HUES64 (cell line): ENCODE measurements around the gene ATP9A.
"Not testable (repeated sequence)": the region's sequence is repeated elsewhere in the genome, so short reads cannot be mapped to it uniquely, and the experiment has no call there.

Source experiments
- H3K27ac ChIP-seq: 2 replicates; pipeline ENCODE4 v1.7.0; 2013; ENCODE audit warnings: low read depth, low read length, inconsistent platforms
- H3K27me3 ChIP-seq: 2 replicates; pipeline ENCODE4 v1.6.1; 2013; ENCODE audit warnings: mild to moderate bottlenecking, low read length; ENCODE audit not compliant: insufficient read depth
- H3K36me3 ChIP-seq: 2 replicates; pipeline ENCODE4 v1.6.1; 2013; ENCODE audit warnings: mild to moderate bottlenecking, low read length; ENCODE audit not compliant: insufficient read depth
- H3K4me1 ChIP-seq: 2 replicates; pipeline ENCODE4 v1.6.1; 2013; ENCODE audit warnings: mild to moderate bottlenecking, low read length, moderate library complexity; ENCODE audit not compliant: insufficient read depth
- H3K4me3 ChIP-seq: 2 replicates; pipeline ENCODE4 v1.5.1; 2013; ENCODE audit warnings: mild to moderate bottlenecking, low read length, moderate library complexity
- H3K9ac ChIP-seq: 2 replicates; pipeline ENCODE4 v1.6.1; 2013; ENCODE audit warnings: mild to moderate bottlenecking, low read depth, low read length
- H3K9me3 ChIP-seq: 2 replicates; pipeline ENCODE4 v1.6.1; 2013; ENCODE audit warnings: low read depth, low read length; ENCODE audit not compliant: insufficient read depth
- WGBS: fragments of 150-250, 120-280 bp; methylation state at CpG from one replicate; pipeline ENCODE4 v1.1.7; 2013; ENCODE audit warnings: missing lambda C conversion rate; 5-methylcytosine and 5-hydroxymethylcytosine counted together

The ATP9A gene

DNA sequence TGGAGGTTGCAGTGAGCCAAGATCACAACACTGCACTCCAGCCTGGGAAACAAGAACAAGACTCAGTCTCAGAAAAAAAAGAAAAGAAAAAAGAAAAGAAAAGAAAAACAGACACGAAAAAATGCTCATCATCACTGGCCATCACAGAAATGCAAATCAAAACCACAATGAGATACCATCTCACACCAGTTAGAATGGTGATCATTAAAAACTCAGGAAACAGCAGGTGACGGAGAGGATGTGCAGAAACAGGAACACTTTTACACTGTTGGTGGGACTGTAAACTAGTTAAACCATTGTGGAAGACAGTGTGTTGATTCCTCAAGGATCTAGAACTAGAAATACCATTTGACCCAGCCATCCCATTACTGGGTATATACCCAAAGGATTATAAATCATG lies 82.7 kb downstream of the ATP9A start:
- not testable (repeated sequence) for H3K27me3 ChIP-seq, H3K4me1 ChIP-seq, H3K9me3 ChIP-seq, H3K27ac ChIP-seq, H3K4me3 ChIP-seq, H3K36me3 ChIP-seq, H3K9ac ChIP-seq
- 93% methylated on average over 2 of the region's 2 CpGs for WGBS

GRCh38 chr20:51680067-51680749 lies 88.0 kb downstream of the ATP9A start:
- H3K9ac ChIP-seq = no peak overlapping the region
- no peak overlapping the region for H3K27ac ChIP-seq
- H3K4me3 ChIP-seq = no peak overlapping the region
- 0 out of 2 replicates have a peak, but pooled peaks cover 5% of the 10 kb centered on the region for H3K4me1 ChIP-seq
- no peaks in the 10 kb centered on the region for H3K27me3 ChIP-seq
- no peaks in the 10 kb centered on the region for H3K9me3 ChIP-seq
- no peaks in the 10 kb centered on the region for H3K36me3 ChIP-seq
- whole genome bisulfite sequencing = 93% methylated on average over 10 of the region's 10 CpGs

DNA sequence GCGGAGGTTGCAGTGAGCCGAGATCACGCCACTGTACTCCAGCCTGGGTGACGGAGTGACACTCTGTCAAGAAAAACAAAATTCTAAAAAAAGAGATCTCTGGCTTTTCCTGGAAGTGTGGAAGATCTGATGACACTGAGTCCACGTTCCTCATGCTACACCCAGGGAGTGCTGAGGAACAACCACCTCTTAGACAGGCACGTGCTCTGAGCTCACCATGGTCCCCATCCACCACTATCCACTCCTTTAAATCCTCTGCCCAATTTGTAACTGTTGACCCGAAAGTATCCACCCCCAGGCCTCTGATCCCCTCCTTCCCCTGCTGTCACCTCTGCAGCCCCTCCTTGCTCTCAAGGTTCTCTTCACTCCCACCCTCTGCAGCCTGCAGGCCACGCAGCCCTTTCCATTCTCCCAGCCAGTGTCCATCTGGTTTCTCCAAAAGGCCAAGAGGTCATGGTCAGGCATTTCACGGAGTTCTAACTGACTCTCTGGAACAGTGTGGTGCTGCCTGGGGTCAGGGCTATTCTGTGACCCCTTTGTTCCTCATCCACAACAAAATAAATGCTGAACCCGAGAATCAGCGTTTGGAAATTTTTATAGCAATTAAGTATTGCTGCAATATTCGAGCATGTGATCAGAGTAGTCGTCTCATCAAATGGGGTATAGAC lies 88.8 kb downstream of the ATP9A start:
- H3K9ac ChIP-seq = no peak overlapping the region
- whole genome bisulfite sequencing = 89% methylated on average over 13 of the region's 13 CpGs
- H3K4me1 ChIP-seq = 0 out of 2 replicates have a peak, but pooled peaks cover 5% of the 10 kb centered on the region
- no peak overlapping the region for H3K4me3 ChIP-seq
- no peaks in the 10 kb centered on the region for H3K36me3 ChIP-seq
- no peak overlapping the region for H3K27ac ChIP-seq
- no peaks in the 10 kb centered on the region for H3K9me3 ChIP-seq
- H3K27me3 ChIP-seq = no peaks in the 10 kb centered on the region

DNA sequence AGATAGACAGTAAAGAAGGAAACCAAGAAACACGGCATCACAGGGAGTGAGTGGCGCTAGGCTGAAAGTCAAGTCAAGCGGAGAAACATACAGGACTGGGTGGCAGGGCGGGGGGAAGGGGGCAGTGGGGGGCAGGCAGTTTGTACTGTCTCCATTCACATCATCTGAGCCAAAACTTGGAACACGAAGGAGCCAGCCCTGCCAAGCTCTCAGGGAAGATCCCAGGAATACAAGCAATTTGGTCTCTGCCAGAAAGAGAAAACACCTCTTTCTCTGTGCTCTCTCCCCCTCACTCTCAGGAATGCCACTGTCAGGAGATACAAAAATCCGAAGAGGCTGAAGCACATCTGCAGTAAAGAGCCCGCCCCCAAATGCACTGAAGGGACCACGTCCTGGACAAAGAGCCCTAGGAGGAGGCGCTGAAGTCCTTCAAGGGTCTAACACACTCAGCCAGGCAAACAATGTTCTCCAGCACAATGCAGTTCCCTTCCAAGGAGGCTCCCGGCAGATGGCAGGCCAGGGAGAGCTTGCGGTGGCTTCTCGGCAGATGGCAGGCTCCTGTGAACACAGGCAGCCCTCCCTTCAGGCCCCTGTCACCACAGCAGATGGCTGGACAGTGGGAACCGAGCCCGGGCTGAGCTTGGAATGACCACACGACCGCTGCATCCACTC lies 90.0 kb downstream of the ATP9A start:
- 0 out of 2 replicates have a peak, but pooled peaks cover 5% of the 10 kb centered on the region for H3K4me1 ChIP-seq
- no peak overlapping the region for H3K27ac ChIP-seq
- H3K36me3 ChIP-seq = no peaks in the 10 kb centered on the region
- WGBS = 83% methylated on average over 16 of the region's 16 CpGs
- no peak overlapping the region for H3K9ac ChIP-seq
- no peaks in the 10 kb centered on the region for H3K9me3 ChIP-seq
- H3K27me3 ChIP-seq = no peaks in the 10 kb centered on the region
- no peak overlapping the region for H3K4me3 ChIP-seq

GRCh38 chr20:51668947-51669346 lies 99.2 kb downstream of the ATP9A start:
- Histone ChIP-seq H3K9me3 (no peaks in the 10 kb centered on the region), H3K27me3 (no peaks in the 10 kb centered on the region), H3K36me3 (peaks cover 4% of the 10 kb centered on the region; the same call in 1 of the 2 replicates), H3K4me3 (no peak overlapping the region), H3K27ac (no peak overlapping the region), H3K9ac (no peak overlapping the region), H3K4me1 (no peaks in the 10 kb centered on the region)
- WGBS = 96% methylated on average over 7 of the region's 7 CpGs

DNA sequence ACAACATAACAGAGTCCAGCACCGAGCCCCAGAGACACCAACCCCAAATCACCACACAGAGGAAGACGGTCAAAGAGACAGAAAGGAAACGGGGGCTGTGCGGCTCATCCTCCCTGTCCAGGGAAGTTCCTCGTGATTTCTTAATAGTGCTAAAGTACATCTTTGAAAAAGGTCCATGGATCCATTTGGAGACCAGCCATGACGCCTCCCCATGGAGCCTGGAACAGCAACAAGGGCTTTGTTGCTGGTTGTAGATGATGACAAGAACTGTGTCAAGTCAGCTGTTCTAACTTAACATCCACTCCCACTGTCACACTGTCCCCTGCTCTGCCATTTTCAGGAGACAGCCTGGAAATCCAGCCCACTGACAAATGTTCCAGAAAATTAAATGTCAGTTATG lies 99.7 kb downstream of the ATP9A start:
- Histone ChIP-seq H3K4me1 (no peaks in the 10 kb centered on the region), H3K9me3 (no peaks in the 10 kb centered on the region), H3K36me3 (peaks cover 4% of the 10 kb centered on the region; the same call in 1 of the 2 replicates), H3K4me3 (no peak overlapping the region), H3K9ac (no peak overlapping the region), H3K27ac (no peak overlapping the region), H3K27me3 (no peaks in the 10 kb centered on the region)
- WGBS = 97% methylated on average over 6 of the region's 6 CpGs

GRCh38 chr20:51667491-51667890 lies 100.7 kb downstream of the ATP9A start:
- Histone ChIP-seq H3K9me3 (no peaks in the 10 kb centered on the region), H3K9ac (no peak overlapping the region), H3K4me3 (no peak overlapping the region), H3K4me1 (no peaks in the 10 kb centered on the region), H3K27me3 (no peaks in the 10 kb centered on the region), H3K27ac (no peak overlapping the region), H3K36me3 (peaks cover 4% of the 10 kb centered on the region; the same call in 1 of the 2 replicates)
- WGBS = 91% methylated on average over 8 of the region's 8 CpGs

DNA sequence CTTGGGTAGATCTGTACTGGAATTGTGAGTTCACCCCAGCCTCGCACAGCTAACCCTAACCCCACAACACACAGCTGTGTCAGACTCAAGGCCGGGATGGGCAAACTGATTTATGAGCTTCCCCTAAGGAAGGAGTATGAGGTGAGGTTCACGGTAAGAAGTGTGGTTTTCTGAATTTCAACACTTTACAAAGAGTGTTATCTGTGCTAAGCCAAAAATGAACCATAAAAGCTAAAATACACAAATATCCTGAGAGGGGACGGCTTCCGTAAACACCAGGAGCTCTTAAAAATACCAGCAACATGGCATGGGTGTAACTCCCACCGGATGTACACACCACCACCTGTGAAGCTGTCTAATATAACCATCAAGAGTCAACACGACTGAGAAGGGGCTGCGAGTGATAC lies 101.2 kb downstream of the ATP9A start:
- H3K9me3 ChIP-seq = no peaks in the 10 kb centered on the region
- no peak overlapping the region for H3K4me3 ChIP-seq
- 93% methylated on average over 5 of the region's 8 CpGs for WGBS
- H3K27ac ChIP-seq = no peak overlapping the region
- H3K4me1 ChIP-seq = 0 out of 2 replicates have a peak, but pooled peaks cover under 1% of the 10 kb centered on the region
- peaks cover 4% of the 10 kb centered on the region; the same call in 1 of the 2 replicates for H3K36me3 ChIP-seq
- H3K9ac ChIP-seq = no peak overlapping the region
- H3K27me3 ChIP-seq = no peaks in the 10 kb centered on the region

GRCh38 chr20:51666126-51666525 lies 102.1 kb downstream of the ATP9A start:
- Histone ChIP-seq H3K27me3 (no peaks in the 10 kb centered on the region), H3K4me1 (0 out of 2 replicates have a peak, but pooled peaks cover 5% of the 10 kb centered on the region), H3K9ac (no peak overlapping the region), H3K9me3 (no peaks in the 10 kb centered on the region), H3K36me3 (peaks cover 4% of the 10 kb centered on the region; the same call in 1 of the 2 replicates), H3K27ac (no peak overlapping the region), H3K4me3 (no peak overlapping the region)
- WGBS = 91% methylated on average over 5 of the region's 5 CpGs

- no peaks in the 10 kb centered on the region for H3K27me3 ChIP-seq
- peaks cover 4% of the 10 kb centered on the region; the same call in 1 of the 2 replicates for H3K36me3 ChIP-seq
- no peaks in the 10 kb centered on the region for H3K9me3 ChIP-seq
- WGBS = 94% methylated on average over 8 of the region's 8 CpGs
- no peak overlapping the region for H3K9ac ChIP-seq
- peaks cover 7% of the 10 kb centered on the region for H3K4me1 ChIP-seq
- no peak overlapping the region for H3K27ac ChIP-seq
- no peak overlapping the region for H3K4me3 ChIP-seq
Measured at GRCh38 chr20:51665543-51666118, 102.6 kb downstream of the ATP9A start.
